Testis (tissue), 3 donors: ENCODE measurements around the gene OPHN1. TPM values are rescaled to one million over a fixed set of nuclear protein-coding genes. Genes with fewer than 3 reads are reported as not detected.

Source experiments
- DNase-seq: peaks from one replicate; pipeline ENCODE4 v3.0.0-alpha.2; 2019
- H3K27ac ChIP-seq, 2 donors: fragments of 200-600 bp; sonication (generic); one replicate each; pipeline ENCODE4 v1.5.1; 2019
- H3K27me3 ChIP-seq: fragments of 200-600 bp; sonication (generic); one replicate; pipeline ENCODE4 v1.5.1; 2019
- H3K36me3 ChIP-seq: fragments of 200-600 bp; sonication (generic); one replicate; pipeline ENCODE4 v1.5.1; 2017; ENCODE audit warnings: low read depth; ENCODE audit errors: missing control alignments
- H3K4me1 ChIP-seq: fragments of 200-600 bp; sonication (generic); one replicate; pipeline ENCODE4 v1.5.1; 2019
- H3K4me3 ChIP-seq, 2 donors: fragments of 200-600 bp; sonication (generic); one replicate each; pipeline ENCODE4 v1.5.1; 2017 to 2019
- H3K9me3 ChIP-seq: fragments of 200-600 bp; sonication (generic); one replicate; pipeline ENCODE4 v1.5.1; 2017
- CTCF ChIP-seq, 3 experiments: fragments of 450-650 bp in 2 of 3; fragments of 200-600 bp in 1 of 3; sonication (generic) in 1 of 3; IDR thresholded peaks; one replicate each; pipeline ENCODE4 v1.5.1; 2016 to 2019; ENCODE audit warnings: antibody characterized with exemption in 3 of 3, mild to moderate bottlenecking in 2 of 3, moderate library complexity in 1 of 3
- POLR2A ChIP-seq: fragments of 450-650 bp; IDR thresholded peaks from one replicate; pipeline ENCODE4 v1.6.1; 2017; ENCODE audit warnings: antibody characterized with exemption, mild to moderate bottlenecking, moderate library complexity
- WGBS, 2 donors: methylation state at CpG; one replicate each; pipeline ENCODE4 v1.1.5; 2018; 5-methylcytosine and 5-hydroxymethylcytosine counted together
- intact Hi-C: fragments of 100-400 bp; cut with DNase I; formaldehyde crosslinking; loops from one replicate; pipeline ENCODE4 v1.15.1; 2023; ENCODE audit warnings: low total_unique reads
- polyA plus RNA-seq: library from polyadenylated mRNA; stranded (reverse); fragments of 350-450 nt; fragmentation: Illumina TruSeq; extraction: RNeasy Lipid Tissue Mini Kit (QIAGEN cat#74804); gene quantifications from one replicate; pipeline ENCODE4 v1.2.3, GENCODE V29; 2014; ENCODE audit warnings: low read depth, low replicate concordance; ENCODE audit not compliant: insufficient read depth
- total RNA-seq, 2 donors: library from RNA; depleted of rRNA; stranded (reverse); fragments of >200 nt; gene quantifications; one replicate each; pipeline ENCODE4 v1.2.3, GENCODE V29; 2016

The OPHN1 gene
- total and polyA plus RNA-seq, 3 donors from 2014 or later, result 2.3 to 5.7 (median 5.5) TPM

GRCh38 chrX:68179355-68179754, 253.9 kb downstream of the OPHN1 start:
- Histone ChIP-seq H3K9me3 (no peaks in the 10 kb centered on the region), H3K4me3 (no peak overlapping the region), H3K27me3 (no peaks in the 10 kb centered on the region), H3K27ac (no peak overlapping the region), H3K36me3 (no peaks in the 10 kb centered on the region), H3K4me1 (no peaks in the 10 kb centered on the region)
- DNase-seq, result no peak
- intact Hi-C loops, result no loop called here
- TF ChIP-seq CTCF (IDR thresholded peaks at IDR 0.05), result no peak
- TF ChIP-seq POLR2A, result no peak
- WGBS, 2 donors, result 89 to 92% methylated on average over 1 of the region's 1 CpG

GRCh38 chrX:68177542-68177941, 255.8 kb downstream of the OPHN1 start:
- H3K27me3 ChIP-seq, result no peaks in the 10 kb centered on the region
- WGBS, 2 donors, result 69 to 90% methylated on average over 4 of the region's 4 CpGs
- H3K9me3 ChIP-seq, result no peaks in the 10 kb centered on the region
- H3K27ac ChIP-seq, result no peak overlapping the region
- DNase-seq, result no peak
- no peak for TF ChIP-seq POLR2A
- no peak for TF ChIP-seq CTCF (IDR thresholded peaks at IDR 0.05)
- no peaks in the 10 kb centered on the region for H3K4me1 ChIP-seq
- H3K4me3 ChIP-seq, result no peak overlapping the region
- intact Hi-C loops, result no loop called here
- H3K36me3 ChIP-seq, result no peaks in the 10 kb centered on the region

GRCh38 chrX:68175562-68175961, 257.7 kb downstream of the OPHN1 start:
- H3K36me3 ChIP-seq, result no peaks in the 10 kb centered on the region
- no peak overlapping the region for H3K4me3 ChIP-seq
- H3K27me3 ChIP-seq, result no peaks in the 10 kb centered on the region
- intact Hi-C loops, result no loop called here
- WGBS, 2 donors, result 68 to 75% methylated on average over 3 of the region's 3 CpGs
- no peak for DNase-seq
- H3K9me3 ChIP-seq, result no peaks in the 10 kb centered on the region
- TF ChIP-seq POLR2A (no peak), CTCF (IDR thresholded peaks at IDR 0.05) (no peak)
- H3K27ac ChIP-seq, result no peak overlapping the region
- no peaks in the 10 kb centered on the region for H3K4me1 ChIP-seq

GRCh38 chrX:68163441-68163840, 269.9 kb downstream of the OPHN1 start:
- Histone ChIP-seq H3K4me1 (no peaks in the 10 kb centered on the region), H3K27ac (no peak overlapping the region), H3K27me3 (no peaks in the 10 kb centered on the region), H3K9me3 (no peaks in the 10 kb centered on the region), H3K4me3 (no peak overlapping the region), H3K36me3 (no peaks in the 10 kb centered on the region)
- intact Hi-C loops, result no loop called here
- 62 to 79% methylated on average over 2 of the region's 2 CpGs for WGBS, 2 donors
- TF ChIP-seq CTCF (IDR thresholded peaks at IDR 0.05), result no peak
- TF ChIP-seq POLR2A, result no peak
- no peak for DNase-seq

- intact Hi-C loops, result no loop called here
- no peaks in the 10 kb centered on the region for H3K4me1 ChIP-seq
- 58 to 68% methylated on average over 1 of the region's 1 CpG for WGBS, 2 donors
Observed at GRCh38 chrX:68147848-68148247, 285.4 kb downstream of the OPHN1 start.

More at GRCh38 chrX:68147848-68148247, 285.4 kb downstream of the OPHN1 start:
- Histone ChIP-seq H3K9me3 (no peaks in the 10 kb centered on the region), H3K4me3 (no peak overlapping the region), H3K27me3 (no peaks in the 10 kb centered on the region), H3K27ac (no peak overlapping the region), H3K36me3 (no peaks in the 10 kb centered on the region)
- TF ChIP-seq CTCF (IDR thresholded peaks at IDR 0.05) (no peak), POLR2A (no peak)
- no peak for DNase-seq
